Measurements from ENCODE around the gene RPS24.
A peak's percentile ranks its signal among the peaks of the same experiment; 100 is the strongest.

RPS24 gene

DNA sequence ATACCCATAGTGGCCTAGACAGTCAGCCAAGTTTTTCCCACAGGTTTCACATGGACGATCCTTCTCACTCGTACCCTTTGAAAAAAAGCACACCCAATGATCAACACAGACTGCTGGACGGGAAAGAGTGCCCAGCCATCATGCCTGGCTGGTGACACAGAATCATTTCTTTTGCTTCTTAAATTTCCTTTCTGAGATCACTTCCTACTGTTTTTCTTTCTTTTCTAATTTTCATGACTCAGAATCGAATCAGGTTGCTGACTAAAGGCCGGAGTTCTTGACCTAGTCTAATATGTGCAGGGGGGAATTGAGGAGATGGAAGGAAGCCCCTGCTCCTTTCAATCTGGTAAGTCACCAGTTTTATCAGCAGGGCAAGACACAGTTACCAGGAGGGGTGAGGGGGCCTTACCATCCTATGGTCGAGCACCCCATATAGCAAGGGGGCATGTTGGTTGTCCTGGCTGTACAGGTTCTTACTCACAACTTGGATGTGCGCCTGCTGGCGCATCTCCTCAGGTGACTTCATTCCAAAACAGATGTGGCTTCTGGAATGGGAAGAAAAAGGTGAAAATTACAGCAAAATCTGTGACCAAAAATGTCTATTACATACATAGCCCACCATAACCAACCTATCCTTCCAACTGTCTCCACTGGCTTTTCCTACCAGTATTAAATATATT lies 7.8 kb upstream of the RPS24 start:
- TF ChIP-seq, protein P1, sequence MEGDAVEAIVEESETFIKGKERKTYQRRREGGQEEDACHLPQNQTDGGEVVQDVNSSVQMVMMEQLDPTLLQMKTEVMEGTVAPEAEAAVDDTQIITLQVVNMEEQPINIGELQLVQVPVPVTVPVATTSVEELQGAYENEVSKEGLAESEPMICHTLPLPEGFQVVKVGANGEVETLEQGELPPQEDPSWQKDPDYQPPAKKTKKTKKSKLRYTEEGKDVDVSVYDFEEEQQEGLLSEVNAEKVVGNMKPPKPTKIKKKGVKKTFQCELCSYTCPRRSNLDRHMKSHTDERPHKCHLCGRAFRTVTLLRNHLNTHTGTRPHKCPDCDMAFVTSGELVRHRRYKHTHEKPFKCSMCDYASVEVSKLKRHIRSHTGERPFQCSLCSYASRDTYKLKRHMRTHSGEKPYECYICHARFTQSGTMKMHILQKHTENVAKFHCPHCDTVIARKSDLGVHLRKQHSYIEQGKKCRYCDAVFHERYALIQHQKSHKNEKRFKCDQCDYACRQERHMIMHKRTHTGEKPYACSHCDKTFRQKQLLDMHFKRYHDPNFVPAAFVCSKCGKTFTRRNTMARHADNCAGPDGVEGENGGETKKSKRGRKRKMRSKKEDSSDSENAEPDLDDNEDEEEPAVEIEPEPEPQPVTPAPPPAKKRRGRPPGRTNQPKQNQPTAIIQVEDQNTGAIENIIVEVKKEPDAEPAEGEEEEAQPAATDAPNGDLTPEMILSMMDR (IDR thresholded peaks at IDR 0.05; ENCODE audit: low read depth, low read length, missing control alignments), result no peak
- in situ Hi-C loops (cut with HindIII; ENCODE audit: low sequenced_read_pairs), result no loop called here
- DNase-seq (ENCODE audit: low read depth), result no peak
- H3K4me3 ChIP-seq (ENCODE audit: low read depth, low read length), result no peak overlapping the region

DNA sequence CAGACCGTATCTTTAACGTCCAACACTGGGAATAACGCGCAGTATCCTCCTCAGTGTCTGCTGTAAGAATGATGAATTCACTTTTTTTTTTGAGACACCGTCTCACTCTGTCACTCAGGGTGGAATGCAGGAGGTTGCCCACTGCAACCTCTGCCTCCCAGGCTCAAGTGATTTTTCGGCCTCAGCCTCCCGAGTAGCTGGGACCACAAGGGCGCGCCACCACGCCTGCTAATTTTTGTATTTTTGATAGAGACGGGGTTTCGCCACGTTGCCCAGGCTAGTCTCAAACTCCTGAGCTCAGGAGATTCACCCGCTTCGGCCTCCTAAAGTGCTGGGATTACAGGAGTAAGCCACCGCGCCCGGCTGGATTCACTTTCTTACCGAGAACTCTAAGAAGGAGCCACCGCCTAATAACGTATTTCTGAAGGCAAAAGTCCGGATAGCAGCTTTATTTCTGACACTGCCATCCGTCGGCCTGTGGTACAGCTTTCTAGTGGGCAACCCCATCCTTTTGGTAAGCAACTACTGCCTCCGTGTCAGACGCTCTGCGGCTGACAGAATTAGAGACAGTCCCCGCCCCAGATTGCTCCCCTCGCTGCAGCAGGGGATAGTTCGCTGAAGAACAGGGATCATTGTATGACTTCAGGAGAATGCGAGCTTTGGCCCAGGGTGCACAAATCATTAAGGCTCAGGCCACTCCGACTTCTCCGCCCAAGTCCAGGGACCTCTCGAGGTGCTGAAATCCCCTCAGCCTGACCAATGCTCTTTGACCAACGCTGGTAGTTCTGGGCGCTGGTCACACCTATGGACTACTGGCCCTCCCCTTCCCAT lies 5.0 kb upstream of the RPS24 start:
- peak overlapping the region; percentile 92 for H3K4me3 ChIP-seq (ENCODE audit: low read depth, low read length)
- no peak for DNase-seq (ENCODE audit: low read depth)
- in situ Hi-C loops (cut with HindIII; ENCODE audit: low sequenced_read_pairs), result no loop called here
- TF ChIP-seq, protein P1 (IDR thresholded peaks at IDR 0.05; ENCODE audit: low read depth, low read length, missing control alignments), result no peak

DNA sequence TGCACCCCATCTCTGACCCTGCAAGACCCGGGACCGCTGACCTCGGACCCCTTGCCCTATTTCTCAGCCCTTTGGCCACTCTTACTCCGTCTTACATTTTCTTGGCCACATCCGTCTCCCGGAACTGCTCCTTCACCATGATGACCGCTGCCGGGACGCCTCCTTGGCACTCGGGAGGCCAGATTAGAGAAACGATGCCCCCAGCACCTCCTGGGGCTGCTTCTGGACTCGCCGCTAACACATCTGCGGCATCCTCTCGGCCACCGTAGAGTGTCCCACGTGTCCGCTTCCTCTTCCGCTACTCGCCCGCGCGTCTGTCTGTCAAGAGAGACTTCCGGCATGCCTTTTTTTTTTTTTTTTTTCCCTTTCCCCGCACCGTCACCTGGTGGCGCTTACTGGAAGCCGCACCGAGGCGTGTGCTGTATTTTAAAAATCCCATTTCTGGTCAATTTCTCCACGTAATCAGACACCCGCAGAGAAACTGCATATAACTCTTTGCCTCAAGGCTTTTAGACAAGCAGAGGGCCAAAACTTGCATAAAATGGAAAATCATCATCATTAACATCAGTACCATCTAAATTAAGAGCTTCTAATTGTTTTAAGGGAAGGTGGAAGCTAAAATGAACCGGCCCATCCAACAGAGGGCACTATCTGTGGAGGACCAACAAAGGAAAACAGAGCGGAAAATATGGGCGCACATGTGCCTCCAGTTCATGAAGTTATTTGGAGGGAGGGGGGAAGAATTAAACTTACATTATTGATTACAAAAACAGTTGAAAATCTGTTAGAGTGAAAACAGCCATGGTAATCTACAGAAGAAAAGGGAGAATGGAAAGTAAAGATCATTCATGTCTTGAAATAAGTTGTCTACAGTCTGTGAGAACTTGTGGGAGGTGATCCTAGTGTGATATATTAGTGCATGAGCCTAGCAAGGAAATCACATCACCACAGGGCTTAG lies 4.1 kb upstream of the RPS24 start, which contains the start of gene POLR3A:
POLR3A (minus strand) TSS at position 247 of the 958 bp plus-strand sequence; CDS start at position 139, 108 bp downstream.
- TF ChIP-seq, protein P1 (IDR thresholded peaks at IDR 0.05; ENCODE audit: low read depth, low read length, missing control alignments), result peak; percentile 74
- in situ Hi-C loops (cut with HindIII; ENCODE audit: low sequenced_read_pairs), result no loop called here
- peak within 1 kb of the TSS; percentile 92 for H3K4me3 ChIP-seq (ENCODE audit: low read depth, low read length)
- peak; percentile 97 for DNase-seq (ENCODE audit: low read depth)

DNA sequence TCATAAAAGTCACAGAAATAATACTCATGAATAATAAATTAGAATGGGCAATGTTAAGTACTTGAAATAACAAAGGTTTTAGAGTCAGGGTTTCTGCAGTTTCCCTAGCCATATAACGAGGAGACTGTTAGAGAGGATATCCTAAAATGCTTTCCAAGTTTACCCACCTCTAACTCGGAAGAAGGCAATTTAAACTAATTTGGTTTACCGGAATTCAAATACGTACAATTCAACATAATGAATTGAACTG lies 351 bp upstream of the RPS24 start:
- in situ Hi-C loops (cut with HindIII; ENCODE audit: low sequenced_read_pairs), result no loop called here
- no peak for DNase-seq (ENCODE audit: low read depth)
- TF ChIP-seq, protein P1 (IDR thresholded peaks at IDR 0.05; ENCODE audit: low read depth, low read length, missing control alignments), result no peak
- peak overlapping the region; percentile 96 for H3K4me3 ChIP-seq (ENCODE audit: low read depth, low read length)

DNA sequence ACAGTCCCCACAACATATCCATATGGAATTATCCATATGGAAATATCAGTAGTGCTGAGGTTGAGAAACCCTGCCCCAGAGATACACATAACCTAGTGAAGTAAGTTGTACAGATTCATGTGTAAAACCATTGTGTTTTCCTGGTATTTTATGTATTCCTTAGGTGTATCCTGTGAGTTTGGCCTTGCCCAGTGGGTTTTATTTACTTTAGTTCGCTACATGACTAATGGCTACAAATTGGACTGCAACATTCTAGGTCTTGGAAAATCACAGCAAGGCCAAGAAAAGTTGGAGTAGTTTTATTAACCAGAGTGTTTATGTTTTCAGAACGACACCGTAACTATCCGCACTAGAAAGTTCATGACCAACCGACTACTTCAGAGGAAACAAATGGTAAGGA lies 1.4 kb downstream of the RPS24 start:
- peak overlapping the region; percentile 96 for H3K4me3 ChIP-seq (ENCODE audit: low read depth, low read length)
- TF ChIP-seq, protein P1 (IDR thresholded peaks at IDR 0.05; ENCODE audit: low read depth, low read length, missing control alignments), result no peak

DNA sequence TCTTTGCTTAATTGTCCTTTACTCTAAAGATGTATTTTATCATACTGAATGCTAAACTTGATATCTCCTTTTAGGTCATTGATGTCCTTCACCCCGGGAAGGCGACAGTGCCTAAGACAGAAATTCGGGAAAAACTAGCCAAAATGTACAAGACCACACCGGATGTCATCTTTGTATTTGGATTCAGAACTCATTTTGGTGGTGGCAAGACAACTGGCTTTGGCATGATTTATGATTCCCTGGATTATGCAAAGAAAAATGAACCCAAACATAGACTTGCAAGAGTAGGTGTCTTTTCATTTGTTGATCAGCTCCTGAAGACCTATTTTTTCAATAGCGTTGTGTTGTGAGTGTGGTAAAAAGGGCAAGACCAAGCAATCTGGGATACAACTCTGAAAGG lies 1.8 kb downstream of the RPS24 start:
- no peak for DNase-seq (ENCODE audit: low read depth)
- TF ChIP-seq, protein P1 (IDR thresholded peaks at IDR 0.05; ENCODE audit: low read depth, low read length, missing control alignments), result no peak
- in situ Hi-C loops (cut with HindIII; ENCODE audit: low sequenced_read_pairs), result no loop called here
- peak overlapping the region; percentile 96 for H3K4me3 ChIP-seq (ENCODE audit: low read depth, low read length)

More for the DNA sequence above, 1.4 kb downstream of the RPS24 start:
- in situ Hi-C loops (cut with HindIII; ENCODE audit: low sequenced_read_pairs), result no loop called here
- DNase-seq (ENCODE audit: low read depth), result no peak
